SU-DHL-6 (cell line): Measurements from ENCODE around the gene FRY.

ENCODE experiments used
- CTCF ChIP-seq: fragments of 200-600 bp; sonication (generic); IDR thresholded peaks from one replicate; pipeline ENCODE4 v1.5.1; 2017; ENCODE audit warnings: antibody characterized with exemption, mild to moderate bottlenecking, low read length, moderate library complexity; ENCODE audit not compliant: insufficient read depth, poor library complexity, severe bottlenecking
- EZH2phosphoT487 ChIP-seq: fragments of 200-600 bp; sonication (generic), shearing (Covaris generic); conservative IDR thresholded peaks from 2 replicates; pipeline ENCODE4 v1.6.1; 2018; ENCODE audit warnings: mild to moderate bottlenecking, antibody characterized with exemption, low read length, moderate library complexity, mixed read lengths

GRCh38 chr13:32019612-32020233, 11.9 kb upstream of the FRY start:
- TF ChIP-seq CTCF (peak; percentile 73), EZH2phosphoT487 (no peak)
